ENCODE measurements around the gene TEX36. TPM values are rescaled to one million over a fixed set of nuclear protein-coding genes. Genes with fewer than 3 reads are reported as not detected.
"Not testable (repeated sequence)": the region's sequence is repeated elsewhere in the genome, so short reads cannot be mapped to it uniquely, and the experiment has no call there.

TEX36 gene
- total RNA-seq, 1 experiment from 2014 or later: not detected

DNA sequence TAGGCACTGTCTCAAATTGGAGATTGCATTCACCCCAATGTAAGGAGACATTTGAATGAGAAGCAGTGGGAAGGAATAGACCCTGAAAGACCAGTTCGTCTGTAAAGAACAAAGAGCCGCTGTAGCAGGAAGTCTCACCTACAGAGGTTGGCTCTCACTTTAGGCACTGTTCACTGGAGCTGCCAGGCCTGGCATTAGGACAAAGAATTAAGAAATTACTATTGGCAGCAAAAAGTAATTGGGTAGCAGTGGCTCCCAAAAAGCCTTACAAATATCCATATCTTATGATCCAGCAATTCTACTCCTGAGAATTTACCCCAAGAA is 10.5 kb upstream of the TEX36 start:
- no peak for DNase-seq (ENCODE audit: low spot score)
- in situ Hi-C loops (cut with HindIII; ENCODE audit: low sequenced_read_pairs): no loop called here

DNA sequence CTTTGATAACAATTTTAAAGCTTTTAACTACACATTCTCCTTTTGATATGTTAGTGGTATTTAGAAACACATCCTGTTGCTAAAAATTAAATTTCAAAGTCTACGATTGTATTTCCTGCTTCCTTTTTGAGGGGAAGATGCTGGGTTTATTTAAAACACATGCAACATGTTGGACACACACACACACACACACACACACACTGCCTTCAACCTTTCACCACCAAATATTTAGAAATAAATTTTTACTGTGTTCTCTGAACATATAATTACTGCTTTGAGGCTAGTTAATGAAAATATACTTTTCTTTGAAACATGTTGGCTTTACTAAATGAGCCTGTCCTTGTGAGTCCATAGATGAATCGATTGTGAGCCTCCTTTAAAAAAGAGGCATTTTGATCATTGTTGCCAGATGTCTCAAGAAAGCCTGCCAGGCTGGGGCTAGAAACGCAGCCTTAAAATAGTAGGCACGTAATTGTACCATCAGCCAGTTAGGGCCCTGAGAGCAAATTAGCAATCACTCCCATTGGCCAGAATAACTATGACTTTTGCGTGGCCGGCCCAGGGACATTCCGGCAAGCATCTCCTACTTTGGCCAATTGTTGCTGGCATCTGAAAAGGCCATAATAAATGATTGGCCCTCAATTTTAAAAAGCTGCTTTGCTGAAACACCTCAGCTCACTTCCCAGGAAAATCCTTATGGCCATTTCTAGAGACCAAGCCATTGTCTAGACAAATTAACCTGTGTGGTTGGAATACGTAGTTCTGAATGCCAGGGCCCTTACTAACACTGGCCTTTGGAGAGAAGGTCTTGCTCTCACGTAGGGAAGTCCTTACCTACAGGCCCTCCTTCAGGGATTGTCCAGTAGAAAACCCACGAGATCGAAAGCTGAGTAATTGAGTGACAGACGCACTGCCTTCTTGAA is 9.9 kb upstream of the TEX36 start:
- in situ Hi-C loops (cut with HindIII; ENCODE audit: low sequenced_read_pairs): no loop called here
- no peak for DNase-seq (ENCODE audit: low spot score)

DNA sequence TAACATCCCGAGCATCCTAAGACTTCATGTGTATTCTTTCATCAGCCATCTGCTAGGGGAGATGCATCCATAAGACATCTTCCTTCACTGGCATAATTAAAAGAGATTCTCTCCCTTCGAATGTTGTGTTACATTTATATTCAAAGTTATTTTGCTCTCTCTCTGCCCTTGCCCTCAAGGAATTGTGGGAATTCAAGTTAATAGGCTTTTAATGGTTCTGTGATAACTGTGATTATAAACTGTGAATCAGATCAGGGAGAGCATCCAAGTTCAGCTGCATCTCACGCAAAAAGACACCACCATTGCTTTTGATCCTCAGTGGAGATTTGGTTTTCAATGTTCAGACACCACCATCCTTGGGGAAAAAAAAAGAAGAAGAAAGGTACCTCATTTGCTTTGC is 9.2 kb upstream of the TEX36 start:
- no peak for DNase-seq (ENCODE audit: low spot score)
- in situ Hi-C loops (cut with HindIII; ENCODE audit: low sequenced_read_pairs): no loop called here

DNA sequence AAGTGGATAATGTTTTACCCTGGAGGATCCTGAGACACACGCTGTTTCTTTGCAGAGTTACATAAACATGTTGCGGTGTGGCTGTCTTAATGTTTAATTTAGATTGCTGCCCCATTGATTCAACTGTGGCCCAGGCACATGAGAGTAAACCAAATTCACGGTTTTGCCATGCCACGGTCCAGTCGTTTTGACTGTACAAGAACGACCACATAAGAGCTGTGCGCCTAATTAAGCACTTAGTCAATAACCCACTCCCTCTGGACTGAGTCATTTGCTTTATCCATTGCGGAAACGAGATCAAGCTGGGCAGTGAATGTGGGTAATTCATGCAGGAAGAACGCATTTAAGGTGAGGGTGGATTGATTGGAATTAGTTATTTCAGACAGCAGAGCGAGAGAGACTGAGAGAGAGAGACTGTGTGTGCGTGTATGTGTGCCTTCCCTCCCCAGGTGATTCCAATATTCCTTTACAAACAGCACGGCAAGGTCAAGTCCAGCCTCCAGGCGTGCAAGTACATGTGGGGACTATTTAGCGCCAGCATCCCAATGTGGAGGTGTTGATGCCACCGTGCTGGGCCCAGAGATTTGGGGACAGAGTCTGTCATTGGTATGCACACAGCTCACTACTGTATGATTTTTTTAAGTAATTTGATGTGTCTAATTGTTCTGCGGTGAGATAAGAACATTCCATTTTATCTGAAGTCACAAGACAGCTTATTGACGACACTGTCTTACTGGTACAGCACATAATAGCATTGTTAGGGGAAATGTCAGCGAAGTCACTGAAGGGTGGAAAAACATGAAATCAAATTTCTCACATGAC is 8.4 kb upstream of the TEX36 start:
- in situ Hi-C loops (cut with HindIII; ENCODE audit: low sequenced_read_pairs): no loop called here
- DNase-seq (ENCODE audit: low spot score): no peak

DNA sequence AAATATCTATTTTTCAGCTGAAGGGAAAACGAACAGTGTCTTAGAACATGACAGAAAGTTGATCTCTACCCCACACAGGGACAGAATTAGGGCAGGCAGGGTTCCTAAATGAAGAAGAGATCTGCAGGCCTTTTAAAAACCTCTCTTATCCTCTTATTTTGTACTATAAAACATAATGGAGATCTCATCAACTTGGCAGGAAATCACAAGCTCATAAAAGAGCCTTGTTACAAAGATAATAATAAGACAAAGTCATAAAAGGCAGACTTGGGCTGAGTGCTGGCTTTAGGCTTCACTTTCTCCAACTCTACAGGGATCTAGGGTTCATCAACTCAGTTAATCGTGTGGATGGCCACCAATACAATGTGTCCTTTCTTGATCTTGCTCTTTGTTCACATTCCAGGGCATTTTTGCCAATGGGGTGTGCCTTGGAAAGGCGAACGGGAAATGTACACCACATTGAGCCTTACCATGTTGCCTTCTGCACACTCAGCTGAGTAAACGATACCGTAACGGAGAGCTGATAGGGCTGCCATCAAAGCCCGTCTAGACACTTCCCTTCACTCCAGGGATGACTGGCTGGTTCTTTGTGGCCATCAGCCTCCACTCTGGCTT is 7.1 kb upstream of the TEX36 start:
- in situ Hi-C loops (cut with HindIII; ENCODE audit: low sequenced_read_pairs): no loop called here
- no peak for DNase-seq (ENCODE audit: low spot score)

DNA sequence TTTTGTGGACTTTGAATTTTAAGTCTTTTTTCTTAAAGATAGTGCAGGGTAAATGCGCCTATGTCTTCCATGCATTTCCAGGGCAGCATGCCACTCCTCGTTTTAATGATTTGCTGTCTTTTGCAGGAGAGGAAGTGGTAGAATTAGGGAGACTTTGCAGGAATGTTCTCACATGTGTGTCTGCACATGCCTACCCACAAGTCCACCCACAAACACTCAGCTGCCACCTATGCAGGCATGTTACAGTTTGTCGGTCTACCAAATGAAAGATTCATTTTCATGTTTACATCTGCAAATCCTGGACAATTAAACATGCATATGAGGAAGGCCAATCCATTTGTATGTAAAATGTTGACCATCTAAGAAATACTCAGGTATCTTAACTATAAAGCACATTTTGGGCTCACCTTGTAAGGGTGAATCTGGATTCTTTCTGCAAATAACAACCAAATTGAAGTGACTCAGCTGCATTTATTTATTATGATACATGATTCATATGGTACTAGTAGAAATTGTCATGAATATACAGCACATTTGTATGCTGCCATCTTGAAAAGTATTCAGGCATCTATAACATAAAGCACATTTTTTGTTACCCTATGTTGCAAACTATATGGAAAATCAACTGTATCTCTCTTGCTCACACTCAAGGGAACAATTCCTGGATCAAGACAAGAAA is 4.7 kb upstream of the TEX36 start:
- no peak for DNase-seq (ENCODE audit: low spot score)
- in situ Hi-C loops (cut with HindIII; ENCODE audit: low sequenced_read_pairs): no loop called here

DNA sequence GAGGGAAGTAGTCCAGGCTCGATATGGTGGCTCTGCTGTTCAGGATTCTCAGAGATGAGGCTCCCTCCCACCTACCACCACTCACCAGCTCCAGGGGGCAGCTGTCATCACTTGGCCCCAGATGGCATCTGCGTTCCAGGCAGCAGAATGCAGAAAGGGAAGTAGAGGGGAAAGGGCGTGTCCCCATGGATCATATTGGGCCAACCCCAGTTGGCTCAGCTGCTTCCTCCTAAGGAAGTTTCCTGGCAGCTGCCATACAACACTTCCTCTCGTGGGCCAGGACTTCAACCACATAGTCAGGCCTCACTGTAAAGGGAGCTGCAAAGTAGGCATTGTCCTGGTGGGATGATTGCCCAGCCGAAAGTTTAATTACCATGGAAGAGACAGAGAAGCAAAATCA is 1.6 kb upstream of the TEX36 start:
- no peak for DNase-seq (ENCODE audit: low spot score)
- in situ Hi-C loops (cut with HindIII; ENCODE audit: low sequenced_read_pairs): no loop called here

DNA sequence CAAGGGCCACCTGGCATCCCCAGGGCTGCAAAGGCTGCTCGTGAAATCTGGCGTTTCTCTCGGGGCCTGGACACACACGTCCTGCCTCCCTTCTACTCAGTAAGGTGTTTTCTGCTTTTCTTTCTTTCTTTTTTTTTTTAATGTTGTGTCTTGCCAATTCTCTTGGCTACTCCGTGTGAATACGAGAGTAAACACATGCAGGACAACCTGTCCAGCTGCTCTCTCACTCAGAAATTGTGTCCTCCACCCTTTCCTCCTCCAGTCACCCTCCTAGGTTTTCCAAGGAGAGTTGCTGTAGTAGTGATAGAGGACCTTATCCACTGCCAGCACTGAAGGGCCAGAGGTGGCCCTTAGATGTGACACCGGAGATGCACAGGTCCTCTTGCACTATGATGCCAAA is 858 bp upstream of the TEX36 start:
- no peak for DNase-seq (ENCODE audit: low spot score)
- in situ Hi-C loops (cut with HindIII; ENCODE audit: low sequenced_read_pairs): no loop called here

DNA sequence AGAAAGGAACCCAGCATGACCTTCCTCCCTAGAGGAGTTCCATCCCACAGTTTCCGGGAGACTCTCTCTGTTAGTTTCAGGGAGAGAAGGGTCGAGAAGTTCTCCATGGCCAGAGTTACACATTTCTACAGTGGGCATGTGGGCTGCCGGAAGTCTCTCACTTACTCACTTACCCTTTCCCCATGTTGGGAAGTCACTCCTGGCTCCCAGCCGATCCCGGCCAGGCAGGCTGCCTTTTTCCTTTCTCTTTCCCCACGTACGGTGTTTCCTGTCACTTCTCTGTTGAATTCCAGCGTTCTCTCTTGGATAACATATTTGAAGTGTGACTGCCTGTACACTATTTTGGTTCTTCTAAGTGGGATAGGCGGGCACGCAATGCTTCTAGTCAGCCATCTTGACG is 3.5 kb downstream of the TEX36 start:
- DNase-seq (ENCODE audit: low spot score): no peak
- in situ Hi-C loops (cut with HindIII; ENCODE audit: low sequenced_read_pairs): no loop called here

DNA sequence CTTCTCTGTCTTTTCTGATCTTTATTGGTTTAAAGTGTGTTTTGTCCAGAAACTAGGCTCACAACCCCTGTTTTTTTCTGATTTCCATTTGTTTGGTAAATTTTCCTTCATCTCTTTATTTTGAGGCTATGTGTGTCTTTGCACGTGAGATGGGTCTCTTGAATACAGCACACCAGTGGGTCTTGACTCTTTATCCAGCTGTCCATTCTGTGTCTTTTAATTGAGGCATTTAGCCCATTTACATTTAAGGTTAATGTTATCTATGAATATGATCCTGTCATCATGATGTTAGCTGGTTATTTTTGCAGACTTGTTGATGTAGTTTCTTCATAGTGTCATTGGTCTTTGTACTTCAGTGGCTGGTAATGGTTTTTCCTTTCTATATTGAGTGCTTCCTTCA is 10.1 kb downstream of the TEX36 start:
- in situ Hi-C loops (cut with HindIII; ENCODE audit: low sequenced_read_pairs): no loop called here
- DNase-seq (ENCODE audit: low spot score): no peak

DNA sequence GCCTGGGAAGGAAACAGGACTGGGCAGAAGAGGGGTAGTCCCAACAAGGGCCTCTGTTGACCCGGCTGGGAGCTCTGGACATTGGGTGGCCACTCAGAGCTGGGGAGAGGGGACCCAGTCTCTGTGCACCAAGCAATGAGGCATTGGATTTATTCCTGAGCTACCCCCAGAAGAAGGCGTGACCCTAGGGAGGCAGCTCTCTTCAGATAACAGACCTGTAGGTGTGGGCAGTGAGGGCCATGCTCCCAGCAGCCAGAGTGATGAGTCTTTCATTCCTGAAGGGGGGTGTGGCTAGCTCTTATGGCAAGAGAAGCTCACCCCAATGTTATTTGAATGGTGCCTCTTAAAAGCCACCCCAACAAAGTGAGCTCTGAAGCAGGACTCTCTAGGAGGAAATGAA is 20.4 kb downstream of the TEX36 start:
- DNase-seq (ENCODE audit: low spot score): no peak
- in situ Hi-C loops (cut with HindIII; ENCODE audit: low sequenced_read_pairs): no loop called here

DNA sequence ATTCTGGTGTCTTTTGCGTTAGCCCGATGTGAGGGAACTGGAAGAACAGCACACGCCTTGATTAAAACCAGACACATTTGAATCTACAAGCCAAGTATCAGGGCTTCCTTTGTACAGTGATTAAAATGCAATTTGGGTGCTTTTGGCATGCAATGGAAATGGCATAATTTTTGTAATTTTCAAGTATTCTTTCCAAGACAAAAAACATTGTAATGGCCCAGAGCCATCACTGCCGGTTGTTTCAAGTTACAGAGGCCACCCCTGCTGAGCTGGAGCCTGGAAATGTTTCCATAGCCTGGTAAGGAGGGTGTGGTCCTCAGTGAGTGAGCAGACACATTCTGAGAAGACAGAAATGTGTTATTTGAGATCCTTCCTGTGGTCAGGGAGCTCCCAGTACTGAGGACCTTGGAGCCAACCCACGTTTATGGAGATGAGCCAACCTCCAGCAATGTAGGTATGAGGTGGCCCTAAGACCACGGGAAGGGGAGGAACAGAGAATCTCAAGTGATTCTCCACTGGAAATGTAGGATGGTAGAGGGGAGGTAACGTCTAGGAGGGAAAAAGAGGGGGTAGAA is 20.9 kb downstream of the TEX36 start:
- no peak for DNase-seq (ENCODE audit: low spot score)
- in situ Hi-C loops (cut with HindIII; ENCODE audit: low sequenced_read_pairs): no loop called here

DNA sequence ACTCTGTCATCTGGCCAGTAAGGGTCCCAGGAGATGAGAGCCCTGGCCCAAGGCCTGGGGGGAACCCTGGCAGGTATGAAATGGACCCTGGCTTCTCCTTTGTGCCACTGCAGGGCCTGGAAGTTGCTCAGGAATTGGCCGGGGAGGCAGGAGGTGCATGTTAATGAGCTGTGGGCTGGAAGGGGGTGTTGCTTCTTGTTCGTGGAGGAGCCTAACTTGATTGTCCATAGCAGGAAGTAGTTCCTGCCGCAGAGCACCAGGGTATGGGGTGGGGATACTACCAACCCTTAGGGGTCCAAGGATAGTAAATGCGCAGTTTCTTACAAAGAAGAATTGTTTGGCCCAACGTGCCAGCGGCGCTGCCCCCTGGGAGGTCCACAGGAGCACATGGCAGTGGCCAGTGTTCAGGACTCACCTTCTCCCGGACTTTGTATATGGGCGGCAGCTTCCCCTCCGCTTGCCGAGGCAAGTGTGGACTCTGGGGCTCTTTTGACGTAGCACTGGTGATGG is 21.5 kb downstream of the TEX36 start:
- no peak for DNase-seq (ENCODE audit: low spot score)
- in situ Hi-C loops (cut with HindIII; ENCODE audit: low sequenced_read_pairs): no loop called here

DNA sequence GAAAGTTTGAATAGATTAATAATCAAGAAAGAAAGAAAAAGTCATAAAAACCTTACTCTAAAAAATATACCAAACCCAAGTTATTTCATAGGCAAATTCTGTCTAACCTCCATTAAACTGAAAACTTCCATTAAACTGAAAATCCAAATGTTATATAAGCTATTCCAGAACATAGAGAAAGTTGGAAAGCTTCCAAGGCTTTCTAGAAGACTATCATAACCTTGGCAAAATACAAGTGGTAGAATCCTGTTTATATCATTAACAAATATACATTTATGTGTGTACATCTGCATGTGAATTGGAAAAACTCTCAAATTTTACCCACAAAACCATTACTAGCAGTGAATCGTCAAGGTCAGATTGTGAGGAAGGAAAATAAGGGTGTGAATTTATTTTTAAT is 23.9 kb downstream of the TEX36 start:
- in situ Hi-C loops (cut with HindIII; ENCODE audit: low sequenced_read_pairs): no loop called here
- DNase-seq (ENCODE audit: low spot score): no peak

DNA sequence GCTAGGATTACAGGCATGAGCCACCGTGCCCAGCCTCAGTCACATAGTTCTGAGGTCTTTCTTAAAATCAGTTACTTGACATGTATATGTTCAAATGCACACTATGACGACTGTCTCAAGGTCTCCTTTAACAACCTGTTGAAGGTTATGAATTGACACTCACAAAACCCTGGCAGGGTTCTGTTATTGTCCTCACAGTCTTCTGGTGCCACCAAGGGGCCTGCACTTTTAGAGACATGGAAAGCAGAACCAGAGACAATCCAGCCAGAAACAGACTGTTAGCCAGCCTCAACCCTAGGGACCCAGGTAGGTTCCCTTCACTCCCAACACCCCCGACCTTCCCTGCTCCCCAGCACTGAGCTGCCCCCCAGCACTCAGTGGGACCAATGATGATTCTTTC is 26.4 kb downstream of the TEX36 start:
- in situ Hi-C loops (cut with HindIII; ENCODE audit: low sequenced_read_pairs): no loop called here

DNA sequence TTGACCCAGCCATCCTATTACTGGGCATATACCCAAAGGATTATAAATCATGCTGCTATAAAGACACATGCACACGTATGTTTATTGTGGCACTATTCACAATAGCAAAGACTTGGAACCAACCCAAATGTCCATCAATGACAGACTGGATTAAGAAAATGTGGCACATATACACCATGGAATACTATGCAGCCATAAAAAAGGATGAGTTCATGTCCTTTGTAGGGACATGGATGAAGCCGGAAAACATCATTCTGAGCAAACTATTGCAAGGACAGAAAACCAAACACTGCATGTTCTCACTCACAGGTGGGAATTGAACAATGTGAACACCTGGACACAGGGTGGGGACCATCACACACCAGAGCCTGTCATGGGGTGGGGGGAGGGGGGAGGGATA is 29.9 kb downstream of the TEX36 start:
- in situ Hi-C loops (cut with HindIII; ENCODE audit: low sequenced_read_pairs); DNase-seq (ENCODE audit: low spot score): not testable (repeated sequence)

More for the DNA sequence above, 26.4 kb downstream of the TEX36 start:
- no peak for DNase-seq (ENCODE audit: low spot score)

DNA sequence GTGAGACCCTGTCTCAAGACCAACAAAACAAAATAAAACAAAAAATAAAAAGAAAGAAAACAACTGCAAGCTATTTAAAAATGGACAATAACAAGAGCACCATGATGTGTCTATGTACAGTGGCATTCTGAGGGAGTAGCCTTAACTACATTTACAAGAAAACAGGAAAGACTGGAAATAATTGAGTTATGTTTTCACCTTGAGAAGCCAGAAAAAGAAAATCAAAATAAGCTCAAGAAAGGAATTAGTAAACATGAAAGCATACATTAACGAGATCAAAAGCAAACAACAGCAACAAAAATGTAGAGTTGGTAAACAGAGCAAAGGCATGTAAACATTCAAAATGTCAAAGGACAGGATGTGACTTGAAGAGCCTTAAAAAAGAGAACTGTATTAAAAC is 36.7 kb downstream of the TEX36 start:
- in situ Hi-C loops (cut with HindIII; ENCODE audit: low sequenced_read_pairs): no loop called here
- no peak for DNase-seq (ENCODE audit: low spot score)

DNA sequence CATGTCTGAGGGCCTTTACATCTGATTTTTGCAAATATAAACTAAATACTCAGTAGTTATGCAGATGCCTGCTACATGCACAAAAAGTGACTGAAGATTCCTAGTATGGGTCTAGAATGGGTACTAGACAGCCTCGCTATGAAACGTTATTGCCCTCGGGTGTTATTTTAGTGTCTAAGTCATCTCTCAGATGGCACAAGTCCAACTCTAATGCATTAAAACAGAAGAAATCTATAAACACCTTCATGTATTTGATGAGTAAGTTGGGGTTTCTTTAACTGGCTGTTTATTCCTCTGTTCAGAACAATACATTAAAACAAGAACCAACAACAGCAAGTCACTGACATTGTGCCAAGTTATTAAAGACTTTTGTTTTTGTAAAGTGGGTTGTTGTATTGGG is 41.6 kb downstream of the TEX36 start:
- no peak for DNase-seq (ENCODE audit: low spot score)
- in situ Hi-C loops (cut with HindIII; ENCODE audit: low sequenced_read_pairs): no loop called here

DNA sequence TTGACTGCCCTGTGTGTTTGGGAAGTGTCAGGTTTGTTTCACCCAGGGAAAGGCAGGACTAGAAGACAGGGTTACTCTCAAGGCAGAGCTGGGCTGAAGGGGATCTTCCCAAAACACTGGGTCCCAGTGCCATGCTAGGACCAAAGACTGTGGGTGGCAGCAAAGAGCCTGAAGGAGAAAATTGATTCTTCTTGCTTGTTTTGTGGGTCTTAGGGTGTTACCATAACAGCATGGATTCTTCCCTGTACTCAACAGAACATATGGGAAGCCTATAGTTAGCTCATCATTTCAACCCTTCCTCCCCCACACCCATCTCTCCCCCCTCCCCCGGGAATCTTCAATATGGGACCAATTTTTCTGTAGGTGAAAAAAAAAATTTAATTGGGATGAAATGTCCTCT is 42.3 kb downstream of the TEX36 start:
- DNase-seq (ENCODE audit: low spot score): no peak
- in situ Hi-C loops (cut with HindIII; ENCODE audit: low sequenced_read_pairs): no loop called here

All from G401 (cell line).